SK-N-SH (cell line): Measurements from ENCODE around the gene SEMA3G.

Experiments used
- CTCF ChIP-seq: fragments of 200-600 bp; sonication (generic); IDR thresholded peaks from 2 replicates; pipeline ENCODE4 v1.6.1; 2017; ENCODE audit warnings: antibody characterized with exemption, mild to moderate bottlenecking, moderate library complexity
- JUND ChIP-seq: IDR thresholded peaks from 2 replicates; pipeline ENCODE4 v1.4.0; 2012
- REST ChIP-seq: IDR thresholded peaks from 2 replicates; pipeline ENCODE4 v1.6.1; 2012; ENCODE audit warnings: mild to moderate bottlenecking, low read depth, low read length, moderate library complexity

- TF ChIP-seq CTCF (no peak), REST (no peak), JUND (no peak)
These were observed 43.1 kb upstream of the SEMA3G start for GRCh38 chr3:52487788-52488691.
